Measurements from ENCODE around the gene ZNF672. TPM values are rescaled to one million over a fixed set of nuclear protein-coding genes. Genes with fewer than 3 reads are reported as not detected.

Gene ZNF672
- total and polyA plus RNA-seq, 2 of the 4 experiments (the other 2 are of a cell fraction) = 6.6 to 12.6 TPM

- Histone ChIP-seq H3K9me1 (ENCODE audit: insufficient read depth, low read length) (peaks cover 18% of the 10 kb centered on the region; the same call in 1 of the 2 replicates), H2BK15ac (ENCODE audit: low read depth, low read length) (no peak overlapping the region), H3K4ac (ENCODE audit: low read depth, low read length) (no peak overlapping the region), H3K56ac (ENCODE audit: extremely low read depth, insufficient read depth, low read length) (no peak overlapping the region), H3K4me3 (ENCODE audit: insufficient read depth, low read depth, low read length) (no peak overlapping the region), H2BK5ac (ENCODE audit: low read depth, low read length, poor library complexity, severe bottlenecking) (no peak overlapping the region), H4K5ac (ENCODE audit: low read depth, low read length) (no peak overlapping the region), H3K27me3 (ENCODE audit: control insufficient read depth, insufficient read depth, low read length) (no peaks in the 10 kb centered on the region), H2BK20ac (ENCODE audit: low read depth, low read length) (no peak overlapping the region), H3K4me2 (ENCODE audit: low read depth, low read length) (no peak overlapping the region), H3K36me3 (ENCODE audit: control insufficient read depth, insufficient read depth, low read length) (peaks cover 50% of the 10 kb centered on the region), H2AK5ac (ENCODE audit: low read depth, low read length) (no peak overlapping the region), H3K79me1 (ENCODE audit: low read depth in 1 of 2, low read length in 2 of 2) (peaks cover 14 to 30% of the 10 kb centered on the region in 2 experiments), H3K9me3 (ENCODE audit: control insufficient read depth, insufficient read depth, low read length) (no peaks in the 10 kb centered on the region), H3K9ac (ENCODE audit: low read depth, low read length) (no peak overlapping the region), H3K27ac (ENCODE audit: insufficient read depth, low read length) (no peak overlapping the region), H3K4me1 (ENCODE audit: control insufficient read depth, insufficient read depth, low read length) (peaks cover 4% of the 10 kb centered on the region), H4K8ac (ENCODE audit: low read depth in 2 of 2, low read length in 2 of 2) (no peak overlapping the region), H2AK9ac (replicated peaks; ENCODE audit: low read depth, low read length, poor library complexity) (no peak overlapping the region), H2BK120ac (ENCODE audit: low read depth, low read length) (no peak overlapping the region), H3K23ac (ENCODE audit: low read depth, low read length) (peak overlapping the region; percentile 36; the same call in 1 of the 2 replicates), H4K20me1 (ENCODE audit: insufficient read depth, low read length) (no peaks in the 10 kb centered on the region; the same call in 1 of the 2 replicates), H2AFZ (replicated peaks; ENCODE audit: low read length, poor library complexity) (no peak overlapping the region), H4K91ac (ENCODE audit: insufficient read depth, low read depth, low read length) (no peak overlapping the region), H3K14ac (replicated peaks; ENCODE audit: low read depth, low read length) (no peak overlapping the region), H3K18ac (ENCODE audit: low read depth, low read length) (no peak overlapping the region)
- peak; percentile 58 for ATAC-seq (ENCODE audit: low read depth)
- BruUV-seq (replicated peaks) = no TSS peak
- 69% methylated on average over 5 of the region's 7 CpGs; no CpG with 5 or more reads in 1 of the 2 experiments for WGBS, 2 experiments (ENCODE audit: extremely low coverage in 2 of 2, insufficient read length in 1 of 2)
- intact Hi-C loops (cut with micrococcal nuclease) = no loop called here
- CTCF ChIA-PET = no interaction called here
- peak; percentile 80 for DNase-seq
- dilution Hi-C loops (cut with HindIII; ENCODE audit: low sequenced_read_pairs, unreplicated experiment) = no loop called here
- TF ChIP-seq MAZ (IDR thresholded peaks at IDR 0.05; ENCODE audit: borderline replicate concordance, low read depth, low read length) (no peak), RCOR1 (IDR thresholded peaks at IDR 0.05; ENCODE audit: insufficient replicate concordance, low read length) (no peak), CEBPB (IDR thresholded peaks at IDR 0.05; ENCODE audit: low read depth, low read length) (peak; percentile 32; the same call in 1 of the 2 replicates), RAD21 (IDR thresholded peaks at IDR 0.05; ENCODE audit: low read length) (no peak)
- POLR2A ChIA-PET (ENCODE audit: unreplicated experiment) = no interaction called here
- in situ Hi-C loops (cut with MboI; ENCODE audit: low sequenced_read_pairs) = no loop called here
Observed at GRCh38 chr1:248852481-248853405, 14.7 kb downstream of the ZNF672 start.

Data from IMR-90 (cell line).